HG03159 (cell line): Measurements from ENCODE around the gene C6orf136.

Experiments
- ATAC-seq: cut with Tn5 transposase; IDR thresholded peaks from one replicate; pipeline ENCODE4 v1.9.1; 2021; ENCODE audit warnings: mild to moderate bottlenecking, moderate library complexity; ENCODE audit not compliant: unreplicated experiment

C6orf136 gene

DNA sequence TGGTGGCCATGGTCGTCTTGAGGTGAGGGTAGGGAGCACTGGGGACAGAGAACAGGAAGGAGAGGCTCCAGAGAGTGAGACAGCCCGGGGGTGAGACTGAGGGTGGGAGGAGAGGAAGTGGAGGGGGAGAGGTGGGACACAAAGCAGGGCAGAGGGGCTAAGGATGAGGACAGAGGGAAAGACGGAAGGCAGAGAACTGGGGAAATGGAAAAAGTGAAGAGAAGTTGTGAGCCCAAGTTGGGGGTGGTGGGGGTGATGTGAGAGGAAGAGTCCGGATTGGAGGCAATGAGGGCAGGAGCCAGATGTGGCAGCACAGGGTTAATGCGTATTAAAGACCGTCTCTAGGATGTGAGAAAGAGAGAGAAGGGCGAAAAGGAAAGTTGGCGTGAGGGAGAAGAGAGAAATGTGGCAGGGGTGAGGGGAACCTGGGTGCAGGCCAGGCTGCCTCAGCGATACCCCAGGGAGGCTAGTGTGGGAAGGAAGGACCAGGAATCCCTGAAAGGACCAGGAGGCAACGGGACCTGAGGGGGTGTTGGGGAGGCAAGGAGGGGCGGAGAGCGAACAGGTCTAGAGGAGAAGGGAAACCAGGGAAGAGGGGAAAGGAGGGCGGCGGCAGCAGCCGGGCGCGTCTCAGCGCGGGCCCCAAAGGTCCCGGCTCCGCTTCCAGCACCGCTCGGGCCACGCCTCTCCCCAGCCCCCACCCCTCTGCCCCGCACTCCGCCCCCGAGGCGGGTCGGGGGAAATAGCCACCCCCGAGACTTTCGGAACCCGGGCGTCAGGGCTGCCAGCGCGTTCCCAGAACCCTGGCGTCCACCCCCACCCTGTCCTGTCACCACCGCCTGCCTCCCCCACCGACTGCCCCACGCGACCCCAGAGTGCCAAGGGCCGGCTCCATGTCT lies 39.3 kb downstream of the C6orf136 start, which contains the start of gene PPP1R18:
Gene PPP1R18, minus strand, starts transcription at position 637 of the 899 bp plus-strand sequence. Its CDS starts 627 bp downstream, at position 10.
- peak; percentile 15 for ATAC-seq

DNA sequence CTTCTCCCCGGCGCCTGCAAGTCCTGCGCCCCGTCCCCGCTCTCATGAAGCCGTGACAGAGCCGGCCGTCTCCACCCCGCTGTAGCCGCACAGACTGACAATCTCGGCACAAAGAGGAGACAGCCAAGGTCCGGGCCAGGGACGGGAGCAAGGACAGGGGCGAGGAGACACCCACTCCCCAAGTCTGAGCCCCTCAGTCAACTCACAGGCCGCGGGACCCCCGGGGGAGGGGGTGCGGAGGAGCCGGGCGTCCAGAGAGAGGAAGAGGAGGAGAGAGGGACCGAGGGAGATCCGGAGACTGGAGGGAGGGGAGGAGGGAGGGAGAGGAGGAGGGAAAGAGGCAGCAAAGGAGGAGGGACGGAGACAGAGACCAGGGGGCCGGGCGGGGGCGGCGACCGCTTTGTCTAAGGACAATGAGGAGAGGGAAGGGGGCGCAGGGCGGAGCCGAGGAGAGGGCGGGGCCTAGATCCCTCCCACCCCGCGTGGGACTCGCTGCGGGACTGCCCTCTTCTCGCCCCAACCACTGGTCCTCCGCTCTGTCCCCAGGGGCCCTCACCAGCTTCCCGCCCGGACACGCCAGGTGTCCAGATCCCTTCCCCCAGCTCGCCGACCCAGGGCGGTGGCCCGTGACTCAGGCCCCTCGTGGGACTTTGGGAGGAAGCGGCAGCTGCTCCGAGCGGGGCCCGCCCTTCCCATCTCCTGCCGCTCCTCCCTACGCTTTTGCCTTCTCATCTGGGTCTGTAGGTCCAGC lies 40.1 kb downstream of the C6orf136 start:
- peak; percentile 34 for ATAC-seq

DNA sequence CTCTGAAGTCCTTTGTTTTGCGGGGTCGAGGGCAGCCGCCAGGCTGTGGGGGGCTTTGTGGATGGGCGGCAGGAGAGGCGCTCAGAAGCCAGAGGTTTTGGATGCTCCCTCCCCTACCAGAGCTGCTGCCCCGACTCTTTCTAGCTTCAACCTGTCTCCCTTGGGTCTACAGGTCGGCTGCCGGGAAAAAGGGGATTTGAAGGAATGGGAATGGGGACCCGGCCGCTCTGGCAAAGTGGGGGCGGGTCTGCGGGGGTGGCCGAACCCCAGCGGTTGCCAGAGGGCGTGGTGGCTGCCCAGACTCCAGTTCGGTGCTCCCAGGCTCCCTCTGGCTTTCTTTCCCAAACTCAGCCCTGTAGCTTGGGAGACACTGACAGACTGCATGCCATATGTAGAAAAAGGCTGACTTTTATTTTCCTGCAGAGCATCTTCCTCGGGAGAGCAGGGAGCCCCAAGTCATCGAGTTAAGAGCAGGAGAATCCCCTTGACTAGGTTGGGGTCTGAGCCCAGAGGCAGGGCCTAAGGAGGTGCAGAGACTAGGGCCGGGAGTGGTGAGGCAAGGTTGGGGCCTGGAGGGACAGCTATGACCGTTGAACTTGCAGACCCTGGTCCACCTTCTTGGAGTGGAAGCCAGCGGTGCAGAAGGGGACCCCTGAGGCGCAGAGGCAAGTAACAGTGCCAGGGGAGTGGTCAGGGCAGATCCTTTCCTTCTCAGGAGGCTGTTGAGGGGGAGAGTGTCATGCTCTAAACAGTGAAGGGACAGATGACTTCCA lies 40.9 kb downstream of the C6orf136 start:
- no peak for ATAC-seq

DNA sequence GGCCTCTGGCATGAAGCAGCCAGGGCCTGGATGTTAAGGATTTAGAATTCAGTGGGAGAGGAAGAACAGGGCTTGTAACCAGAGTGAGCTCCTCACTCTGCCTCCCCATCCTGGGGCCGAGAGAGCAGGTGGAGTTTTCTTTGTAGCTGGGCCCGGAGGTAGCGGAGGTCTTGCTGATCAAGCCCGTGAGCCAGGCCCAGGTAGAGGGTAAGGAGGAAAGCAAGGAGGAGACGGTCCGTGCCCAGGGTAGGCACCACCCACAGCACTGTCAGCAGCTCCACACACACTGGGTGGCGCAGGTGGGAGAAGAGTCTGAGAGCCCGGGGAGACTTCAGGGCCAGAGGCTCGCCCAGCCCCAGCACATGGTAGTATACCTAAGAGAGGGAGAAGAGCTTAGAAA lies 41.6 kb downstream of the C6orf136 start:
- ATAC-seq = no peak

DNA sequence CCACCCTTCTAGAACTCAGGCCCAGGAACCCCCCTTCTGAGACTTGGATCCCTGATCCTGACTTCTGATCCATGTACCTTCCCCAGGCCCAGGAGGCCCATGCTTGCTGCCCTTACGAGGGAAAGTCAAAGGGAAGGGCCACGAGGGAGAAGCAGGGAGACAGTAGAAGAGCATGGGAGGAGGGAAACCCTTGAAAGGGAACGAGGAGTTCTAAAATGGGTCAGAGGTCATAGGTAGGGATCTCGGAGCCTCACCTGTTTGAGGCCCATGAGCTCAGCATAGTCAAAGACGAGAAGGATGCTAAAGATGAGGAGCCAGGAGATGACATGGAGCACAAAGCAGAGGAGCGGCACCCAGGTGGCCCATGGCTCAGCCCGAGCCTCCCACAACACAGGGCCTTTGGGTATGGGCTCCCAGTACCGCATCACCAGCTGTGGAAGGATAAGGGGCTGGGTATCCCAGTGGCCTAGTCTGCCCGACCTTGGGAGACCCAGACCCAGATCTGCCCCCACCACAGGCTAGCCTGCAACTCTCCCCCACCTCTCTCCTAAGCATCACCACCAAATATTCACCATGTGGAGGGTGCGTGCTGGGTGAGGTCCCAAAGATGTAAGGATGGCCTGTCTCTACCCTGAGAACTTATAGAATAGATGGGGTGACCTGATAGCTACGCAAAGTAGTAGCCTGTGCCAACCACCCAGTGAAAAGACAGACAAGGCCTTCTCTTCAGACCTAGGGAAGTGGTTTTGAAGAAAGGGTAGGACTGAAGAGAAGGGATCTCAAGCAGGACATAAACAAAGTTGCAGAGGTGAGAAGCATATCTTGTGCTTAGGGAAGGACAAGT lies 42.3 kb downstream of the C6orf136 start:
- no peak for ATAC-seq

DNA sequence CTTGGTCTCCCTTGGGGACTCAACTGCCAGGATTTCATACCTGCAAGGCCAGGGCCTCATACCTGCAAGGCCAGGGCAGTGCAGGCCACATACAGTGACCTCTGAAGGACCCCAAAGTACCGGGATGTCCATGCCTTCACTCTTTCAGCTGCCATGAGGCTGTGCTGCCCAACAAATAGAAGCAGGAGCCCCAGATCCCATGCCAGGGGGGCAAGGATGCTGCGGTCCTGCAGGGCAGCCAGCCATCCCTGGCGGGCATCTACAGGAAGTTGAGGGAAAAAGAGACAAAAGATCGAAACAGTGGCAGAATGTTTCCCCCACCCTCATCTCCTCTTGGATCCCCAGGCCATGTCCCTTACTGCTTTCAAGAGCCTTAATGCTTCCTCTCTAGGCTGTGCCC lies 43.1 kb downstream of the C6orf136 start:
- no peak for ATAC-seq

DNA sequence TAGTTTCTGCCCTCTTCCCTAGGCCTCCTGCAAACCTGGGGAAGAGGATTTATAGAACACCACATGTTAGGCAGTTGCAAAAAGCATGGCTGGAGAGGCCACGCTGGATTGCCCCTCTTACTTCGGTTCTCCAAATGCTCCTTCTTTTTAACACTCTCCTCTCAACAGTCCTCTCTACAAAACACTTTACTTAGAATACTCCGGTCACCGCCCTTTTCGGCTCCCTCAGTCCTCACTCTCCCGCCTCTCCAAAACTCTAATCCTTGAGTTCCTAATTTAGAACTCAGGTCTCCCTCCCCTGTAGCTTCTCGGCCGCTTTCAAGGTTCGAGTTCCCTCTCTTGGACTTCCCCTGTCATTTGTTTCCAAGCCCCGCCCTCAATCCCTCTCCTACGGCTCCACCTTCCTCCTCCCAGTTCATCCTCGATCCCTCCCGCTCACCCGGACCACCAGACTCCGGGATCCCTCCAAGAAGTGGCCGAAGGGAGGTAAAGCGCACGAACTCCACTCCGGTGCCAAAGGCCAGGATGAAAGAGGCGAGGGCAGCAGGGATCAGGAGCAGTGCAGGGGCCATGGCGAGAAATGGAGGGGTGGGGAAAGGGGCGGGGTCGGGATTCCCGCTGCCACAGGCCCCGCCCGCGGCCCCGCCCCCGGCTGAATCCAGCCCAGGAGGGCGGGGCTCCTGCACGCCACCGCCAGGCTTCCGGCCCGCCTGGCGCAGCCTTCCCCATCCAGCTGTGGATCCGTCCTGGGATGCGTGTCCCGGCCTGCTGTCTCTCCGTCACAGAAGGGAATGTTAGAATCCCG lies 43.7 kb downstream of the C6orf136 start, which contains the start of gene NRM:
Gene NRM, minus strand, starts transcription at position 582 of the 805 bp plus-strand sequence. Its CDS starts 10 bp downstream, at position 572.
- no peak for ATAC-seq

DNA sequence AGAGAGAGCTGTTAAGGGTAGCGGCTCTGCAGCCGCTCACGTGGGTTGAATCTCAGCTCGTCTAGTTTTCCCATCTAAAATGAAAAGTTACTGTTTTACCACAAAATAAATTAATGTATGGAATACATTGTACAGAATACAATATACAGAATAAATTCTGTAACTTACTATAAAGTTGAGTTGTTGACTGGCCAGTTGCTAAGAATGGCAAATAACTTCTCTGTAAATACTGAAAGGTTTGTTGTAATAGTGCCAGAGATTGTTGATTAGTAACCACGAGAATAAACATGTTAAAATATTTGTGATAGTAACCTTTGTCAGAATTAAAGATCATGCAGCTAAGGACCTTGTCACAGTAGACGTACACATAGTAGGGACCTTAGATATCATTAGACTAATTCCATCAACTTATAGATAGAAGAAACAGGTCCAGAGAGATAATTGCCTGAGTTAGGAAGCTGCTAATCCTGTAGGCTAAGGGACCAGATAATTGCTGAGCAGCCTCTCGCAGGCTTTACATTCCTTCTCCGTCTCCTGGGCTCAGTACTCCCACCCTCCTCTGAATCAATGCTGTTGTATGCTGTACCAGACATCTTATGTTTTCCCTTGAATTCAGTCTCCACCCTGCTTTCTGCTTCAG lies 44.4 kb downstream of the C6orf136 start:
- no peak for ATAC-seq

DNA sequence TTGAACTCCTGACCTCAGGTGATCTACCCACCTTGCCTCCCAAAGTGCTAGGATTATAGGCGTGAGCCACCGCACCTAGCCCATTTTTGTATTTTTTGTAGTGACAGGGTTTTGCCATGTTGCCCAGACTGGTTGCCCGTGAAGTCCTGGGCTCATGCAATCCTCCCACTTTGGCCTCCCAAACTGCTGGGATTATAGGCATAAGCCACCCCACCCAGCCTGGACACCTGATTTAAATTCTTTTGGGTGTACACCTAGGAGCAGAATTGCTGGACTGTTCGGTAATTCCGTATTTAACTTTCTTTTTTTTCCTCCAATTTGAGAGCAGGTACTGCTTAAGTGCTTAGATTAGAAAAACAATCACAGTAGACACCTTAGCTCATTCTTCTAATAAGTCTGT lies 49.5 kb downstream of the C6orf136 start:
- no peak for ATAC-seq

DNA sequence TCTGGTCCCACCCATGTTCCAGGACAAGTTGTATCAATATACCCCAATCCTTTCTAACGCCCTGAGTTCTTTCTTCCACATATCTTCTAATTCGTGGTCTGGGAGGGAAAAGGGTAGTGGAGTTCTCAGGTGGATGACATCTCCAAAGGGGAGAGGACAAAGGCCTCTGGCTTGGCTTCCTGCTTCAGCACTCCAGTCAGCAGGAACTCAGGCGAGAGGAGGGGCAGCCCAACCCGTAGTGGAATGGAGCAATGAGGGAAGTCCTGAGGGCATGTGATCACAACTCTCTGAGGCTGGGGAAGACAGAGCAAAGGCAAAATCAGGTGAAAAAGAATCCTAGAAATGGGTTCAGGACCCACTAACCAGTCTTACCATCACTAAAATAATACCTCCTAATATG lies 53.4 kb downstream of the C6orf136 start:
- no peak for ATAC-seq
